Right ventricle myocardium inferior (tissue), 1 donor: ENCODE measurements around the gene LZTS2. TPM values are rescaled to one million over a fixed set of nuclear protein-coding genes. Genes with fewer than 3 reads are reported as not detected.

ENCODE experiments used
- ATAC-seq: fragments of 200-7000 bp; cut with Tn5 transposase; one replicate; pipeline ENCODE4 v1.9.1; 2020; ENCODE audit warnings: mild to moderate bottlenecking, moderate library complexity
- DNase-seq: peaks from one replicate; pipeline ENCODE4 v3.0.0; 2021; ENCODE audit errors: missing footprints
- intact Hi-C: fragments of 100-400 bp; cut with DNase I; formaldehyde crosslinking; loops from one replicate; pipeline ENCODE4 v1.11.0; 2022
- total RNA-seq: library from RNA; stranded (reverse); fragmentation: NEBNext Ultra II Directional; extraction: Animal tissue kit (Norgen Biotek cat#: 25700); gene quantifications from one replicate; pipeline ENCODE4 v1.2.1, GENCODE V29; 2021
- donor health status: DM: no; HTN: yes; CAD: no; lungs with severe emphysema.

LZTS2 gene
- total RNA-seq, 1 donor from 2014 or later: 43.4 TPM

- intact Hi-C loops: no loop called here
- no peak for ATAC-seq
- DNase-seq: no peak
Measured at GRCh38 chr10:101040061-101040460, 40.5 kb downstream of the LZTS2 start.

GRCh38 chr10:101040851-101041250 is 41.2 kb downstream of the LZTS2 start:
- intact Hi-C loops: no loop called here
- no peak for ATAC-seq
- no peak for DNase-seq

- intact Hi-C loops: no loop called here
- DNase-seq (peak; percentile 76), ATAC-seq (peak; percentile 79)
Measured at GRCh38 chr10:101041252-101041761, 41.7 kb downstream of the LZTS2 start.

- DNase-seq: no peak
- ATAC-seq: no peak
- intact Hi-C loops: loop anchor here (2.0 kb wide), 2 partner anchors 25 to 101 kb away; no protein-coding TSS in a partner anchor
Measured at GRCh38 chr10:101042118-101042517, 42.5 kb downstream of the LZTS2 start.

GRCh38 chr10:101042667-101043362 is 43.2 kb downstream of the LZTS2 start:
- intact Hi-C loops: loop anchor here (2.0 kb wide), 2 partner anchors 24 to 100 kb away; no protein-coding TSS in a partner anchor
- ATAC-seq: peak; percentile 94
- peak; percentile 98 for DNase-seq

GRCh38 chr10:101043363-101043707 is 43.7 kb downstream of the LZTS2 start:
- ATAC-seq (no peak), DNase-seq (no peak)
- intact Hi-C loops: loop anchor here (2.0 kb wide), 2 partner anchors 23 to 99 kb away; no protein-coding TSS in a partner anchor

- no peak for ATAC-seq
- DNase-seq: no peak
- intact Hi-C loops: no loop called here
Measured at GRCh38 chr10:101044117-101044516, 44.5 kb downstream of the LZTS2 start.

- no peak for ATAC-seq
- DNase-seq: no peak
- intact Hi-C loops: no loop called here
Measured at GRCh38 chr10:101046332-101047238, 47.0 kb downstream of the LZTS2 start.

- DNase-seq (no peak), ATAC-seq (no peak)
- intact Hi-C loops: no loop called here
Measured at GRCh38 chr10:101047268-101047667, 47.7 kb downstream of the LZTS2 start.

GRCh38 chr10:101047961-101048892 is 48.6 kb downstream of the LZTS2 start:
- DNase-seq: no peak
- intact Hi-C loops: no loop called here
- no peak for ATAC-seq

GRCh38 chr10:101050208-101051069 is 50.8 kb downstream of the LZTS2 start:
- intact Hi-C loops: no loop called here
- DNase-seq (peak; percentile 87), ATAC-seq (peak; percentile 31)

- intact Hi-C loops: no loop called here
- DNase-seq: no peak
Measured at GRCh38 chr10:101052285-101052684, 52.7 kb downstream of the LZTS2 start.

GRCh38 chr10:101053516-101053915 is 53.9 kb downstream of the LZTS2 start:
- no peak for DNase-seq
- intact Hi-C loops: no loop called here
- ATAC-seq: no peak

More at GRCh38 chr10:101052285-101052684, 52.7 kb downstream of the LZTS2 start:
- no peak for ATAC-seq

GRCh38 chr10:101054351-101054750 is 54.7 kb downstream of the LZTS2 start:
- no peak for ATAC-seq
- DNase-seq: no peak
- intact Hi-C loops: no loop called here

GRCh38 chr10:101054876-101055275 is 55.3 kb downstream of the LZTS2 start:
- ATAC-seq (no peak), DNase-seq (no peak)
- intact Hi-C loops: no loop called here

GRCh38 chr10:101055411-101055810 is 55.8 kb downstream of the LZTS2 start:
- DNase-seq (no peak), ATAC-seq (no peak)
- intact Hi-C loops: no loop called here

- ATAC-seq (no peak), DNase-seq (no peak)
- intact Hi-C loops: no loop called here
Measured at GRCh38 chr10:101056365-101057151, 57.0 kb downstream of the LZTS2 start.
